HepG2 (cell line): ENCODE data around the gene HOXA10. TPM values are rescaled to one million over a fixed set of nuclear protein-coding genes. Genes with fewer than 3 reads are reported as not detected.

Experiments
- ATAC-seq: fragments of 200-7000 bp; cut with Tn5 transposase; 3 replicates; pipeline ENCODE4 v1.9.1; 2020; ENCODE audit warnings: mild to moderate bottlenecking, moderate library complexity
- BruUV-seq: library from RNA; stranded (reverse); fragments of 400-500 nt; replicated peaks from 2 replicates; lab custom pipeline; 2021; lab: Mats Ljungman, UMichigan
- CTCF ChIA-PET: fragments of 300-600 bp; formaldehyde crosslinking; extraction: SDS; loops from one replicate; lab custom pipeline; 2021; ENCODE audit warnings: low total read pairs, inconsistent platforms, low intra/inter-chr PET ratio; lab: Yijun Ruan, JAX
- POLR2A ChIA-PET: fragments of 350-600 bp; sonication (Branson Sonifier 250); formaldehyde crosslinking; loops from one replicate; lab custom pipeline; 2020; ENCODE audit warnings: antibody characterized with exemption, inconsistent platforms; lab: Yijun Ruan, JAX
- DNase-seq: peaks from one replicate; pipeline ENCODE4 v3.0.0-alpha.2; 2015; ENCODE audit warnings: low spot score
- FAIRE-seq: peaks from 3 replicates; lab custom pipeline; 2011; peaks lifted over from hg19 to GRCh38; lab: Jason Lieb, UNC
- H2AFZ ChIP-seq: one replicate; pipeline ENCODE4 v1.6.1; 2011; ENCODE audit warnings: low read length, inconsistent platforms
- H3K27ac ChIP-seq: fragments of 300-600 bp; 3 replicates; pipeline ENCODE4 v1.8.0; 2011; ENCODE audit warnings: mixed run types, mild to moderate bottlenecking, mixed read lengths, low read length, inconsistent platforms; ENCODE audit not compliant: insufficient read depth; ENCODE audit errors: extremely low read length
- H3K27me3 ChIP-seq, 2 experiments: fragments of 200-600 bp in 1 of 2; 2 replicates in 1 of 2; 3 replicates in 1 of 2; pipeline versions ENCODE4 v1.6.0 to v1.8.0; 2011; ENCODE audit warnings: low read length in 2 of 2, mild to moderate bottlenecking in 2 of 2, moderate library complexity in 2 of 2, inconsistent platforms in 1 of 2; ENCODE audit not compliant: insufficient read depth in 2 of 2, control insufficient read depth in 1 of 2
- H3K36me3 ChIP-seq, 2 experiments: fragments of 200-600 bp in 1 of 2; replicated peaks in 1 of 2; 2 replicates in 1 of 2; 3 replicates in 1 of 2; pipeline versions ENCODE4 v1.5.1 to v1.8.0; 2011; ENCODE audit warnings: low read length in 2 of 2, inconsistent platforms in 1 of 2; ENCODE audit not compliant: insufficient read depth in 2 of 2, control insufficient read depth in 1 of 2
- H3K4me1 ChIP-seq: 2 replicates; pipeline ENCODE4 v1.5.1; 2012; ENCODE audit warnings: low read length, inconsistent platforms; ENCODE audit not compliant: insufficient read depth
- H3K4me2 ChIP-seq: 2 replicates; pipeline ENCODE4 v1.6.0; 2011; ENCODE audit warnings: low read depth, low read length, inconsistent platforms
- H3K4me3 ChIP-seq, 3 experiments: fragments of 200-600 bp in 1 of 3; sonication (generic), shearing (Covaris generic) in 1 of 3; replicated peaks in 1 of 3; 2 replicates each; pipeline ENCODE4 v1.5.1; 2011 to 2016; ENCODE audit warnings: low read length in 3 of 3, inconsistent platforms in 2 of 3, low read depth in 2 of 3, mild to moderate bottlenecking in 2 of 3, control low read depth in 1 of 3, mixed read lengths in 1 of 3; ENCODE audit not compliant: insufficient read depth in 1 of 3
- H3K79me2 ChIP-seq: one replicate; pipeline ENCODE4 v1.6.1; 2011; ENCODE audit warnings: low read length, inconsistent platforms; ENCODE audit not compliant: insufficient read depth
- H3K9ac ChIP-seq: 2 replicates; pipeline ENCODE4 v1.6.0; 2011; ENCODE audit warnings: mild to moderate bottlenecking, low read depth, low read length, inconsistent platforms; ENCODE audit not compliant: insufficient read depth
- H3K9me3 ChIP-seq: 2 replicates; pipeline ENCODE4 v1.5.1; 2012; ENCODE audit warnings: mild to moderate bottlenecking, low read length
- H4K20me1 ChIP-seq: 2 replicates; pipeline ENCODE4 v1.6.0; 2011; ENCODE audit warnings: inconsistent platforms, mild to moderate bottlenecking, low read length, moderate library complexity; ENCODE audit not compliant: insufficient read depth
- ARID3A ChIP-seq: IDR thresholded peaks from 2 replicates; pipeline ENCODE4 v1.6.1; 2012; ENCODE audit warnings: low read depth, low read length, improper control_type of control experiment
- CENPX ChIP-seq: sonication (generic); formaldehyde crosslinking; IDR thresholded peaks from 2 replicates; pipeline ENCODE4 v1.9.0; 2021; ENCODE audit warnings: mild to moderate bottlenecking, missing genetic modification reagents, moderate library complexity
- CREBL2 ChIP-seq: sonication (generic); formaldehyde crosslinking; IDR thresholded peaks from 2 replicates; pipeline ENCODE4 v1.8.1; 2023; ENCODE audit warnings: missing genetic modification reagents, mild to moderate bottlenecking, borderline replicate concordance
- PCBP1 ChIP-seq: fragments of 200-400 bp; formaldehyde crosslinking; IDR thresholded peaks from 2 replicates; pipeline ENCODE4 v1.6.1; 2017; ENCODE audit warnings: mild to moderate bottlenecking, low read depth, low read length, borderline replicate concordance
- SNAI1 ChIP-seq: sonication (generic); formaldehyde crosslinking; IDR thresholded peaks from 2 replicates; pipeline ENCODE4 v1.5.0; 2020; ENCODE audit warnings: mild to moderate bottlenecking, missing genetic modification reagents, borderline replicate concordance
- TIGD3 ChIP-seq: sonication (generic); formaldehyde crosslinking; IDR thresholded peaks from 2 replicates; pipeline ENCODE4 v1.5.1; 2020; ENCODE audit warnings: mild to moderate bottlenecking, missing genetic modification reagents, borderline replicate concordance
- YY1 ChIP-seq: IDR thresholded peaks from 2 replicates; pipeline ENCODE4 v1.6.1; 2011; ENCODE audit warnings: low read length, low read depth, moderate library complexity, mild to moderate bottlenecking; ENCODE audit not compliant: insufficient read depth, insufficient replicate concordance
- ZMYM2 ChIP-seq: sonication (generic); formaldehyde crosslinking; IDR thresholded peaks from 2 replicates; pipeline ENCODE4 v1.8.0; 2022; ENCODE audit warnings: mild to moderate bottlenecking, missing genetic modification reagents
- ZNF782 ChIP-seq: sonication (generic); formaldehyde crosslinking; IDR thresholded peaks from 2 replicates; pipeline ENCODE4 v1.4.0; 2020; ENCODE audit warnings: missing genetic modification reagents, mild to moderate bottlenecking, borderline replicate concordance
- ZNF891 ChIP-seq: sonication (generic); formaldehyde crosslinking; IDR thresholded peaks from 2 replicates; pipeline ENCODE4 v1.5.0; 2020; ENCODE audit warnings: mild to moderate bottlenecking, missing genetic modification reagents
- WGBS: methylation state at CpG from one replicate; pipeline ENCODE4 v1.1.6; 2017; ENCODE audit warnings: low lambda C conversion rate; 5-methylcytosine and 5-hydroxymethylcytosine counted together
- in situ Hi-C: cut with HindIII; loops from 2 replicates; pipeline ENCODE4 v1.10.0; 2017; ENCODE audit warnings: low pct_unique_long_range_greater_than_20kb; ENCODE audit not compliant: extremely low pct_ligation_motif_present
- intact Hi-C: fragments of 100-400 bp; cut with micrococcal nuclease; formaldehyde crosslinking; loops from one replicate; pipeline ENCODE4 v1.10.0; 2022; ENCODE audit not compliant: unreplicated experiment
- polyA plus RNA-seq, 8 experiments: library from polyadenylated mRNA; depleted of rRNA in 3 of 8; stranded (reverse) in 7 of 8; unstranded in 1 of 8; fragments of >200 nt; fragmentation: Illumina TruSeq in 4 of 8; extraction: Trizol in 4 of 8; gene quantifications; 2 replicates each; pipeline versions ENCODE4 v1.2.1 to v1.2.3, GENCODE V29; 2011 to 2016; ENCODE audit warnings: low read depth in 4 of 8, missing spikeins in 1 of 8, mixed read lengths in 1 of 8; ENCODE audit not compliant: insufficient read depth in 1 of 8
- total RNA-seq, 5 experiments: library from RNA; depleted of rRNA; stranded (reverse); fragments of >200 nt; fragmentation: Illumina TruSeq; extraction: Trizol; gene quantifications; 2 replicates each; pipeline ENCODE4 v1.2.3, GENCODE V29; 2016; ENCODE audit warnings: low read depth in 1 of 5
- TF ChIP-seq, protein P1 (sequence below): sonication (generic); formaldehyde crosslinking; IDR thresholded peaks from 2 replicates; pipeline ENCODE4 v1.4.0; 2020; ENCODE audit warnings: missing genetic modification reagents

The HOXA10 gene
- total and polyA plus RNA-seq, 2 of the 13 experiments (the other 11 are each of a cell fraction or from before 2014, with no cell fraction given): not detected

DNA sequence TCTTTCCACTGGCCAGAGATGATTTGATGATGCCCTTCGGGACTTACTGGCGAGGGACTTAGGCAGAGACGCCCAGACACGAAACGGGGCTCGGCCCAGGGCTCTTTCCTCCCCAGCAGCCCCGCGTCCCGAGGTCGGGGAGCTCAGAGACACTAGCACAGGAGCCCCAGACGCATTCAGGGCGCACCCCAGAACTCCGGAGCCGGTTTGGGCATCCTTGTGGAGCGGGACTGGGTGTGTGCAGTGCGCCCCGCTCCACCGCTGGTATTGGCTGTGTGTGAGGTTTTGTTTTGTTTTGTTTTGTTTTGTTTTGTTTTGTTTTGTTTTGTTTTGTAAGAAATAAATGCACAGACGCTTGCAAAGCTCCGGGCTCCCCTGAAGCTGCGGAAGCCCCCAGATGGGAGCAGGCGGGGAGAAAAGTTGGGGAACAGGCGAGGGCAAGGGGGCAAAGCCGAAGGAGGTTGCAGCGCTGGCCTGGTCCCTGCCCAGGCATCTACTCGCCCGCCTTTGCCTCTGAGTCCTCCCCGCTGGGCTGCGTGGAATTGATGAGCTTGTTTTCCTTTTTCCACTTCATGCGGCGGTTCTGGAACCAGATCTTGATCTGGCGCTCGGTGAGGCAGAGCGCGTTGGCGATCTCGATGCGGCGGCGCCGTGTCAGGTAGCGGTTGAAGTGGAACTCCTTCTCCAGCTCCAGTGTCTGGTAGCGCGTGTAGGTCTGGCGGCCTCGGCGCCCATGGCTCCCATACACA, 28.8 kb downstream of the HOXA10 start:
- POLR2A ChIA-PET: no interaction called here
- Histone ChIP-seq H3K36me3 (no peaks in the 10 kb centered on the region; a peak in 2 of 5 replicates), H3K27me3 (no peaks in the 10 kb centered on the region; a peak in 1 of 5 replicates), H3K4me2 (no peak overlapping the region), H3K4me3 (no peak overlapping the region), H3K79me2 (peaks cover 5% of the 10 kb centered on the region), H3K4me1 (peaks cover 30% of the 10 kb centered on the region), H2AFZ (no peak overlapping the region), H3K27ac (no peak overlapping the region), H4K20me1 (no peaks in the 10 kb centered on the region), H3K9ac (no peak overlapping the region), H3K9me3 (no peaks in the 10 kb centered on the region)
- intact Hi-C loops: no loop called here
- CTCF ChIA-PET: no interaction called here
- no TSS peak for BruUV-seq
- WGBS: 97% methylated on average over 35 of the region's 47 CpGs
- TF ChIP-seq ZMYM2 (CRISPR knock-in tag) (no peak), ZNF782 (CRISPR knock-in tag) (no peak), ZNF891 (CRISPR knock-in tag) (no peak), CENPX (CRISPR knock-in tag) (no peak), PCBP1 (no peak)
- FAIRE-seq: no peak
- no peak for ATAC-seq
- DNase-seq: no peak
- in situ Hi-C loops: no loop called here

DNA sequence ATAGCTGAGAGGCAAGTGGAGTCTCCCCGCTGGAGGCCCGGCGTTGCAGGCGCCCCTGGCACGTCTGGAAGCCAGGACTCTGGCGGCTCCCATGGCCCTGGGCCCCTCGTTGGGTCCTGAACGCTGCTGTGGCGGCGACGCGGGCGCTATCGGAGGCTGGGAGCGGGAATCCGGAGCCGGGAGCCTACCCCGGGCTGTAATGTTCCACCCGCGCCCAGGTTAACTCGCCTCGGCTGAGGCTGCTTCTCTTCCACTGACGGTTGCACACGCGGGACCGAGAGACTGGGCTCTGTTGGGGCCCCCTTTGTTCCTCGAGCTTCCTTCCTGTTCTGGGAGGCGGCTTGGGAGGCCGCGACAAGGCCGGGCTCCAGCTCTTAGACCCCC, 29.3 kb downstream of the HOXA10 start:
- Histone ChIP-seq H3K27ac (no peak overlapping the region), H3K27me3 (no peaks in the 10 kb centered on the region), H4K20me1 (no peaks in the 10 kb centered on the region), H3K9me3 (no peaks in the 10 kb centered on the region), H3K4me2 (no peak overlapping the region), H2AFZ (no peak overlapping the region), H3K9ac (no peak overlapping the region), H3K4me1 (peaks cover 27% of the 10 kb centered on the region), H3K4me3 (no peak overlapping the region), H3K79me2 (peaks cover 5% of the 10 kb centered on the region), H3K36me3 (no peaks in the 10 kb centered on the region; a peak in 2 of 5 replicates)
- ATAC-seq: no peak
- in situ Hi-C loops (no loop called here), intact Hi-C loops (loop anchor here (5.0 kb wide), 1 partner anchor 767 kb away; no protein-coding TSS in a partner anchor)
- no peak for FAIRE-seq
- WGBS: 96% methylated on average over 23 of the region's 31 CpGs
- DNase-seq: no peak
- no TSS peak for BruUV-seq
- ChIA-PET POLR2A (no interaction called here), CTCF (interaction anchor here (1.6 to 1.8 kb wide), 2 partner anchors 291 to 301 kb away, joined by 4 to 14 read pairs; no protein-coding TSS in a partner anchor)
- TF ChIP-seq SNAI1 (no peak), ARID3A (no peak), TIGD3 (CRISPR knock-in tag) (no peak), YY1 (no peak), CREBL2 (no peak)
- TF ChIP-seq, protein P1, sequence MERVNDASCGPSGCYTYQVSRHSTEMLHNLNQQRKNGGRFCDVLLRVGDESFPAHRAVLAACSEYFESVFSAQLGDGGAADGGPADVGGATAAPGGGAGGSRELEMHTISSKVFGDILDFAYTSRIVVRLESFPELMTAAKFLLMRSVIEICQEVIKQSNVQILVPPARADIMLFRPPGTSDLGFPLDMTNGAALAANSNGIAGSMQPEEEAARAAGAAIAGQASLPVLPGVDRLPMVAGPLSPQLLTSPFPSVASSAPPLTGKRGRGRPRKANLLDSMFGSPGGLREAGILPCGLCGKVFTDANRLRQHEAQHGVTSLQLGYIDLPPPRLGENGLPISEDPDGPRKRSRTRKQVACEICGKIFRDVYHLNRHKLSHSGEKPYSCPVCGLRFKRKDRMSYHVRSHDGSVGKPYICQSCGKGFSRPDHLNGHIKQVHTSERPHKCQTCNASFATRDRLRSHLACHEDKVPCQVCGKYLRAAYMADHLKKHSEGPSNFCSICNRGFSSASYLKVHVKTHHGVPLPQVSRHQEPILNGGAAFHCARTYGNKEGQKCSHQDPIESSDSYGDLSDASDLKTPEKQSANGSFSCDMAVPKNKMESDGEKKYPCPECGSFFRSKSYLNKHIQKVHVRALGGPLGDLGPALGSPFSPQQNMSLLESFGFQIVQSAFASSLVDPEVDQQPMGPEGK (CRISPR knock-in tag): no peak
